OCI-LY7 (cell line): ENCODE measurements around the gene HIP1. TPM values are rescaled to one million over a fixed set of nuclear protein-coding genes. Genes with fewer than 3 reads are reported as not detected.
"Not testable (repeated sequence)": the region's sequence is repeated elsewhere in the genome, so short reads cannot be mapped to it uniquely, and the experiment has no call there.

Experiments used
- BruUV-seq: library from RNA; stranded (reverse); fragments of 400-500 nt; replicated peaks from 2 replicates; lab custom pipeline; 2021; lab: Mats Ljungman, UMichigan
- CTCF ChIA-PET: fragments of 300-600 bp; sonication (Branson Sonifier 250); formaldehyde crosslinking; loops from one replicate; lab custom pipeline; 2022; ENCODE audit warnings: antibody characterized with exemption; ENCODE audit not compliant: unreplicated experiment; lab: Charles Lee
- POLR2A ChIA-PET: fragments of 300-600 bp; sonication (Branson Sonifier 250); formaldehyde crosslinking; loops from one replicate; lab custom pipeline; 2022; ENCODE audit warnings: antibody characterized with exemption; lab: Charles Lee
- DNase-seq: peaks from one replicate; pipeline ENCODE4 v3.0.0-alpha.2; 2015; ENCODE audit warnings: low spot score
- H2AFZ ChIP-seq: fragments of 200-600 bp; sonication (generic), shearing (Covaris generic); 2 replicates; pipeline ENCODE4 v1.6.1; 2014; ENCODE audit warnings: mild to moderate bottlenecking, antibody characterized with exemption, low read length, moderate library complexity
- H3K27ac ChIP-seq: fragments of 200-600 bp; sonication (generic); 2 replicates; pipeline ENCODE4 v1.5.1; 2014; ENCODE audit warnings: mixed run types, low read depth, mild to moderate bottlenecking, moderate library complexity, low read length, inconsistent platforms; ENCODE audit not compliant: poor library complexity, severe bottlenecking
- H3K36me3 ChIP-seq: fragments of 200-600 bp; sonication (generic); 2 replicates; pipeline ENCODE4 v1.6.1; 2014; ENCODE audit warnings: mild to moderate bottlenecking, antibody characterized with exemption, low read length, moderate library complexity, mixed read lengths; ENCODE audit not compliant: insufficient read depth
- H3K4me1 ChIP-seq: fragments of 200-600 bp; sonication (generic); 2 replicates; pipeline ENCODE4 v1.5.1; 2014; ENCODE audit warnings: mild to moderate bottlenecking, low read length; ENCODE audit not compliant: insufficient read depth, poor library complexity, severe bottlenecking
- H3K4me2 ChIP-seq: fragments of 200-600 bp; sonication (generic); 2 replicates; pipeline ENCODE4 v1.6.1; 2014; ENCODE audit warnings: mild to moderate bottlenecking, low read length
- H3K4me3 ChIP-seq: fragments of 200-600 bp; sonication (generic); 2 replicates; pipeline ENCODE4 v1.5.1; 2014; ENCODE audit warnings: mild to moderate bottlenecking, low read depth, low read length; ENCODE audit not compliant: poor library complexity, severe bottlenecking
- H3K79me2 ChIP-seq: fragments of 200-600 bp; sonication (generic); 2 replicates; pipeline ENCODE4 v1.6.1; 2016; ENCODE audit warnings: low read depth, mild to moderate bottlenecking, low read length, moderate library complexity, mixed read lengths; ENCODE audit not compliant: insufficient read depth
- H3K9me2 ChIP-seq: fragments of 200-600 bp; sonication (generic); 2 replicates; pipeline ENCODE4 v1.6.1; 2016; ENCODE audit warnings: mild to moderate bottlenecking, low read length, mixed read lengths; ENCODE audit not compliant: insufficient read depth
- H3K9me3 ChIP-seq: fragments of 200-600 bp; sonication (generic); 2 replicates; pipeline ENCODE4 v1.6.1; 2014; ENCODE audit warnings: mild to moderate bottlenecking, mixed run types, low read length, mixed read lengths
- H4K20me1 ChIP-seq: fragments of 200-600 bp; sonication (generic); 2 replicates; pipeline ENCODE4 v1.6.1; 2014; ENCODE audit warnings: mild to moderate bottlenecking, antibody characterized with exemption, low read length, moderate library complexity, mixed read lengths; ENCODE audit not compliant: insufficient read depth
- CTCF ChIP-seq: fragments of 200-600 bp; sonication (generic); conservative IDR thresholded peaks from 2 replicates; pipeline ENCODE4 v1.5.1; 2014; ENCODE audit warnings: mild to moderate bottlenecking, antibody characterized with exemption, low read length, moderate library complexity, mixed read lengths
- EZH2phosphoT487 ChIP-seq: fragments of 200-600 bp; sonication (generic); IDR thresholded peaks from 2 replicates; pipeline ENCODE4 v1.6.1; 2018; ENCODE audit warnings: low read depth, borderline replicate concordance, mild to moderate bottlenecking, mixed run types, antibody characterized with exemption, low read length, moderate library complexity, mixed read lengths
- intact Hi-C: fragments of 100-400 bp; cut with micrococcal nuclease; formaldehyde crosslinking; loops from one replicate; pipeline ENCODE4 v1.10.0; 2022; ENCODE audit not compliant: unreplicated experiment
- total RNA-seq, 2 experiments: library from RNA; depleted of rRNA in 1 of 2; stranded (reverse); fragments of >200 nt in 1 of 2; shearing (Covaris generic) in 1 of 2; gene quantifications; 2 replicates each; pipeline ENCODE4 v1.2.3, GENCODE V29; 2014 to 2022

The HIP1 gene
- total RNA-seq, 2 experiments from 2014 or later = 15.0 to 27.8 TPM

DNA sequence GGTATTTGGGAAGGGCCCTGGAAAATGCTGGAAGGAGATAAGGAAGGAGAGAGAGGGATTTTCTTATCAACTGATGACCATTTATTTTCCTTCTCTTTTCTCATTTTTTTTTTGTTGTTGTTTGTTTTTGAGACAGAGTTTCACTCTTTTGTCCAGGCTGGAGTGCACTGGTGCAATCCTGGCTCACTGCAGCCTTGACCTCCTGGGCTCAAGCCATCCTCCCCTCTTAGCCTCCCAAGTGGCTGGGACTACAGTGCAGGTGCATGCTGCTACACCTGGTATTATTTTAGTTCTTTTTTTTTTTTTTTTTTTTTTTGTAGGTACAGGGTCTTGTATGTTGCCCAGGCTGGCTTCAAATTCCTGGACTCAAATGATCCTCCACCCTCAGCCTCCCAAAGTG is 52.2 kb downstream of the HIP1 start:
- Histone ChIP-seq H3K36me3 (0 out of 2 replicates have a peak, but pooled peaks cover 4% of the 10 kb centered on the region), H3K4me3 (no peak overlapping the region), H3K9me2 (no peaks in the 10 kb centered on the region), H3K27ac (peak overlapping the region; percentile 92), H3K4me2 (peak overlapping the region; percentile 90; the same call in 1 of the 2 replicates), H3K79me2 (no peaks in the 10 kb centered on the region), H3K9me3 (no peaks in the 10 kb centered on the region), H2AFZ (no peak overlapping the region), H3K4me1 (peaks cover 54% of the 10 kb centered on the region), H4K20me1 (no peaks in the 10 kb centered on the region)
- CTCF ChIA-PET = no interaction called here
- BruUV-seq = no TSS peak
- DNase-seq = no peak
- intact Hi-C loops = loop anchor here (5.0 kb wide), 1 partner anchor 64 kb away; no protein-coding TSS in a partner anchor
- POLR2A ChIA-PET = interaction anchor here (0.6 to 1.2 kb wide), 10 partner anchors 12 to 88 kb away, joined by 3 to 6 read pairs (median 4); no protein-coding TSS in a partner anchor
- TF ChIP-seq EZH2phosphoT487 (no peak), CTCF (no peak)

GRCh38 chr7:75682052-75682451 is 56.7 kb downstream of the HIP1 start:
- H3K4me2 ChIP-seq, intact Hi-C loops, H3K36me3 ChIP-seq, H3K27ac ChIP-seq, H3K9me3 ChIP-seq, H4K20me1 ChIP-seq, BruUV-seq, H2AFZ ChIP-seq, H3K9me2 ChIP-seq, H3K4me3 ChIP-seq, DNase-seq, H3K79me2 ChIP-seq, H3K4me1 ChIP-seq: not testable (repeated sequence)
- ChIA-PET CTCF (interaction anchor here (0.6 kb wide), 1 partner anchor 18 kb away, joined by 4 read pairs; no protein-coding TSS in a partner anchor), POLR2A (interaction anchor here (1.6 kb wide), 1 partner anchor 11 kb away, joined by 8 read pairs; no protein-coding TSS in a partner anchor)

DNA sequence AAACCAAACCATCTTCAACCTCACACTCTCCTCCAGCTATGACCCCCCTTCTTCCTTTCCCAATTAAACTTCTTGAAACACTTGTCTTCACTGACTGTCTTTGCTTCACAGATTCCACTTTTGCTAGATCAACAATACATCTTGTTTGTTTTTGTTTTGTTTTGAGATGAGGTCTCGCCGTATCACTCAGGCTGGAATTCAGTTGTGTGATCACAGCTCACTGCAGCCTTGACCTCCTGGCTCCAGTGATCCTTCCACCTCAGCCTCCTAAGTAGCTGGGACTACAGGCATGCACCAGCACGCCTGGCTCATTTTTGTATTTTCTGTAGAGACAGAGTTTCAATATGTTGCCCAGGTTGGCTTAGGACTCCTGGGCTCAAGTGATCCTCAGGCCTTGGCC is 59.7 kb downstream of the HIP1 start:
- CTCF ChIA-PET = no interaction called here
- no peak overlapping the region for H3K4me3 ChIP-seq

More for the DNA sequence above, 59.7 kb downstream of the HIP1 start:
- POLR2A ChIA-PET = interaction anchor here (0.6 to 1.8 kb wide), 2 partner anchors 9 to 83 kb away, joined by 7 to 10 read pairs; no protein-coding TSS in a partner anchor
- Histone ChIP-seq H3K4me2 (no peak overlapping the region), H3K9me3 (no peaks in the 10 kb centered on the region), H3K36me3 (peaks cover 9% of the 10 kb centered on the region; the same call in 1 of the 2 replicates), H3K4me1 (no peaks in the 10 kb centered on the region), H3K9me2 (no peaks in the 10 kb centered on the region), H3K27ac (no peak overlapping the region), H4K20me1 (no peaks in the 10 kb centered on the region), H3K79me2 (no peaks in the 10 kb centered on the region), H2AFZ (no peak overlapping the region)
- BruUV-seq = no TSS peak
- DNase-seq = no peak
- TF ChIP-seq CTCF (no peak), EZH2phosphoT487 (no peak)
- intact Hi-C loops = no loop called here
